Measurements from ENCODE around the gene RPTOR.

RPTOR gene

DNA sequence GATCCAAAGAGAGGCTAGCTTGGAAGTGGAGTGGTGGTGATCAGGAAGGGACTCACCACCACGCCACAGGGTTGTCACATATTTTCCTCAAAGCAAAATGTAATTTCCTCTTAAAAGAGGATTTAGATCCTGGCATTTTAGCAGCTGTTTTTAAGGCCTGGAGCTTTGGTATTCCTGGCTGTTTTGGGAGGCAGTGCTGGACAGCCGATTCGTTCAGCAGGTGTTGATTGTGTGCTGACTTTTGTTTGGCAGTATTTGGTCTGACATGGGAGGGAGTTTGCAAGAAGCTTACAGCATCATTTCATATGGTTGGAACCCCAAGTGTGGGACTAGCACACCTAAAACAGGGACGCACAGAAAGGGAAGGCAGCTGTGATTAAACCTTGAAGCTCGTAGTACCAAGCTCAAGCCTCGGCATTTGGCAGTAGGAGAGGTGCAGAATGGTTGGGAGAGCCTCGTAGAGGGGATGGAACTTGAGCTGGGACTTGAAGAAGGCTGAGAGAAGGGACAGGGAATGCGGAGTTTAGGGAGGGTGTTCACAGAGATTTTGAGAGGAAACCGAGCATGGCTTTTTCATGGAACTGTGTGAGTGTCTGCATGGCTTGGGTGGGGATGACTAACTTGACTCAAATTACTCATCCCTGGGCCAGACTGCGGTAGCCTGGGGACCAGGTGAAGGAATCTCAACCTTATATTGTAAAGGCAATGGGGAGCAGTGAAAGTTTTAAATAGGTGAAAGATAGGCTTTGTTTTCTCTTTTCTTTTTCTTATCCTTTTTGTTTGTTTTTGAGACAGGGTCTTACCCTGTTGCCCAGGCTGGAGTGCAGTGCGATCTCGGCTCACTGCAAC, 52.3 kb downstream of the RPTOR start:
- ChIA-PET CTCF (interaction anchor here (1.1 to 1.7 kb wide), 3 partner anchors 21 to 172 kb away, joined by 3 to 9 read pairs (median 6); no protein-coding TSS in a partner anchor), POLR2A (no interaction called here)
- no peak for TF ChIP-seq CTCF (IDR thresholded peaks at IDR 0.05; ENCODE audit: insufficient read depth, low read length, missing control alignments)
- DNase-seq (ENCODE audit: low read depth, low spot score) = no peak
- no peak overlapping the region for H3K4me3 ChIP-seq (ENCODE audit: low read depth, low read length)

DNA sequence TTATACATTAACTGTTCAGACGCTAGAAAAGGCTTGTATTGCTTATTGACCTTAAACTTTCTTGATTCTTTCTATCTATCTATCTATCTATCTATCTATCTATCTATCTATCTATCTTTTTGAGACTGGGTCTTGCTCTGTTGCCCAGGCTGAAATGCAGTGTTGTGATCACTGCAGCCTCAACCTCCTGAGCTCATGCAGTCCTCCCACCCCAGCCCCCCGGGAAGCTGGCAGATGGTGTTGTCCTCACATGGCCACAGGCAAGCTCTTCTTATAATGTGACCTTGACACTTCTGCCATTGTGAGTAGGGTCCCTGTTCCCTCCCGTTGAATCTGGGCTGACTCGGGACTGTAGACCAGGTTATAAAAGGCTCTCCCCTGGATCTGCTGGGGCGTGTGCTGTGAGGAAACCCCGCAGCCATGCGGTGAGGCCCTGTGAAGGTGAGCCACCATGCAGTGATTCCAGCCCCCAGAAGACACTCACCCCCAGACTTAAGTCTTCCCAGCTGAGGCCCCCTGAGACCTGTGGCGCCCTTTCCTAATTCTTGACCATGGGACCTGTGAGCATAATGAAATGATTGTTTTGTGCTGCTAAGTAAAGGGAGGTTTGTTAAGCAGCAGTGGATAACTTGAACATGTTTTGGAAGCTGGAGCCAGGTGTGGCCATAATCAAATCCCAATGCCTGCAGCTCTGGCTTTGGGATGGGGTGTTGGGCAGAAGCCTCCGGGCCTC, 54.3 kb downstream of the RPTOR start:
- TF ChIP-seq CTCF (IDR thresholded peaks at IDR 0.05; ENCODE audit: insufficient read depth, low read length, missing control alignments) = no peak
- ChIA-PET POLR2A (no interaction called here), CTCF (interaction anchor here (0.7 to 1.4 kb wide), 3 partner anchors 14 to 172 kb away, joined by 3 to 4 read pairs (median 4); no protein-coding TSS in a partner anchor)
- H3K4me3 ChIP-seq (ENCODE audit: low read depth, low read length) = no peak overlapping the region
- DNase-seq (ENCODE audit: low read depth, low spot score) = no peak

DNA sequence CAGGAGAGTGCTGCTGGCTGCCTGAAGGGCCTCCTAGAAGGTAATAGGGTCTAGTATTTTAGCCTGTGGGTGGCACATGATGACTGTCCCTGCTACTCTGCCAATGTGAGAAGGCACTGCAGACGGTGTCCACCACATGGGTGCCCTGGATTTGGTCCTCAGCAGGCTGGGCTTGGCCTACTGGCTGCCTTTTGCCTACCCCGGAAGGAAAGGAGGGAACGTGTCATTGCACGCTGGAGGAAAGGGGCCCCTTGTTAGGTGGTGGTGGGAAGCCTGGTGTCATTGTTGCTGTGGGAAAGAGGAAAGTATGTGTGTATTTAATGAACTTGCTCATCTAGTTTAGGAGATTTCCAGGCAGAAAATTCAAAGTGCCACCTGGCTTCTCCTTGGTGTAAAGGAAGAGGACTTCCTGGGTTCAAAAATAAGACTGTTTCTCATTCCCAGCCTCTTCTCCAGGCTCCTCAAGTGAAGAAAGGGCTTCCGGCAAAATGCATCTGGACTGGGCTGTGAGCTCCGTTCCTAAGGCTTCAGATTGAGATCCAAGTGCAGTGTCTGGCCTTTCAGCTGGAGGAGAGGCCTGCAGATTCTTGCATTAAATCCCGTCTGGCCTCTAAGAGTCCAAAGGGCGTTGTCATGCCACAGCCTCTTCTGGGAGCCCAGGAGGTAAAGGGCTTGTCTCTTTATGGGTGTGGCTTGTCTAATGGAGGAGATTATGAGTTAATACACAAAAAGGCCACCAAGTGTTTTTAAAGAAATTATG, 55.1 kb downstream of the RPTOR start:
- ChIA-PET CTCF (interaction anchor here (1.4 kb wide), 2 partner anchors 24 to 172 kb away, joined by 4 read pairs; no protein-coding TSS in a partner anchor), POLR2A (no interaction called here)
- TF ChIP-seq CTCF (IDR thresholded peaks at IDR 0.05; ENCODE audit: insufficient read depth, low read length, missing control alignments) = no peak
- no peak overlapping the region for H3K4me3 ChIP-seq (ENCODE audit: low read depth, low read length)
- no peak for DNase-seq (ENCODE audit: low read depth, low spot score)

DNA sequence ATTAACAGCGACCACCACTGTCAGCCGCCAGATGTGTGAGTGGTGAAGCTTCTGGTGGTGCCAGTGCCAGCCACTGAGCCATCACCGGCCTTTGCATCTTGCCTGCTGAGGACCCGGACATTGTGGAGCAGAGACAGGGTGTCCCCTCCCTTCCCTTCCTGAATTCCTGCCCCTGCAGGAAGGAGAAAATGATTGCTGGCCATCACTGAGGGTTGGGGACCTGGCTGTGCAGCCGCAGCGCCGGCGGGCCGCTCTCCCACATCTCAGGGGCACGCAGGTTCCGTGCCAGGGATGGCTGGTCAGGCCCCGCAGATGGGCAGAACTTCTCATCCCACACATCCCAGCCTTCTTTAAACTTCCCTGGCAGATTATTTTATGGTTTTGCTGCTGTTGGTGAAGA, 56.5 kb downstream of the RPTOR start:
- ChIA-PET CTCF (no interaction called here), POLR2A (no interaction called here)
- no peak for TF ChIP-seq CTCF (IDR thresholded peaks at IDR 0.05; ENCODE audit: insufficient read depth, low read length, missing control alignments)
- DNase-seq (ENCODE audit: low read depth, low spot score) = no peak
- H3K4me3 ChIP-seq (ENCODE audit: low read depth, low read length) = no peak overlapping the region

- ChIA-PET POLR2A (no interaction called here), CTCF (interaction anchor here (1.5 kb wide), 1 partner anchor 28 kb away, joined by 7 read pairs; no protein-coding TSS in a partner anchor)
- no peak for TF ChIP-seq CTCF (IDR thresholded peaks at IDR 0.05; ENCODE audit: insufficient read depth, low read length, missing control alignments)
- no peak for DNase-seq (ENCODE audit: low read depth, low spot score)
- no peak overlapping the region for H3K4me3 ChIP-seq (ENCODE audit: low read depth, low read length)
Measured at GRCh38 chr17:80603396-80603795, 58.8 kb downstream of the RPTOR start.
